ENCODE results near the gene LPO.

GRCh38 chr17:58229881-58230280 lies 8.5 kb upstream of the LPO start:
- TF ChIP-seq, protein P1, sequence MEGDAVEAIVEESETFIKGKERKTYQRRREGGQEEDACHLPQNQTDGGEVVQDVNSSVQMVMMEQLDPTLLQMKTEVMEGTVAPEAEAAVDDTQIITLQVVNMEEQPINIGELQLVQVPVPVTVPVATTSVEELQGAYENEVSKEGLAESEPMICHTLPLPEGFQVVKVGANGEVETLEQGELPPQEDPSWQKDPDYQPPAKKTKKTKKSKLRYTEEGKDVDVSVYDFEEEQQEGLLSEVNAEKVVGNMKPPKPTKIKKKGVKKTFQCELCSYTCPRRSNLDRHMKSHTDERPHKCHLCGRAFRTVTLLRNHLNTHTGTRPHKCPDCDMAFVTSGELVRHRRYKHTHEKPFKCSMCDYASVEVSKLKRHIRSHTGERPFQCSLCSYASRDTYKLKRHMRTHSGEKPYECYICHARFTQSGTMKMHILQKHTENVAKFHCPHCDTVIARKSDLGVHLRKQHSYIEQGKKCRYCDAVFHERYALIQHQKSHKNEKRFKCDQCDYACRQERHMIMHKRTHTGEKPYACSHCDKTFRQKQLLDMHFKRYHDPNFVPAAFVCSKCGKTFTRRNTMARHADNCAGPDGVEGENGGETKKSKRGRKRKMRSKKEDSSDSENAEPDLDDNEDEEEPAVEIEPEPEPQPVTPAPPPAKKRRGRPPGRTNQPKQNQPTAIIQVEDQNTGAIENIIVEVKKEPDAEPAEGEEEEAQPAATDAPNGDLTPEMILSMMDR (IDR thresholded peaks at IDR 0.05), result no peak
- TF ChIP-seq POLR2AphosphoS5 (IDR thresholded peaks at IDR 0.05; ENCODE audit: low read depth, low read length), result no peak
- TF ChIP-seq TCF7L2 (IDR thresholded peaks at IDR 0.05; ENCODE audit: low read depth, low read length), result no peak
- no peak for TF ChIP-seq SIN3A (IDR thresholded peaks at IDR 0.05; ENCODE audit: borderline replicate concordance, insufficient read depth, low read depth, low read length)
- TF ChIP-seq REST (IDR thresholded peaks at IDR 0.05; ENCODE audit: insufficient read depth in 1 of 2, low read depth in 2 of 2, low read length in 1 of 2), result no peak

Data from Panc1 (cell line).